AG04449 (cell line): ENCODE data around the gene DDR2.

ENCODE experiments used
- CTCF ChIA-PET: fragments of 350-600 bp; formaldehyde crosslinking; extraction: SDS; loops from one replicate; lab custom pipeline; 2021; ENCODE audit warnings: antibody characterized with exemption; lab: Yijun Ruan, JAX
- POLR2A ChIA-PET: fragments of 400-600, 350-600 bp; formaldehyde crosslinking; extraction: SDS; loops from one replicate; lab custom pipeline; 2020; ENCODE audit warnings: antibody characterized with exemption, inconsistent platforms; lab: Yijun Ruan, JAX
- DNase-seq: peaks from one replicate; pipeline ENCODE4 v3.0.0-alpha.2; 2010; ENCODE audit warnings: low read depth, low spot score
- H3K4me3 ChIP-seq: 2 replicates; pipeline ENCODE4 v1.5.1; 2011; ENCODE audit warnings: low read depth, mild to moderate bottlenecking, control low read depth, low read length
- TF ChIP-seq, protein P1 (sequence below): IDR thresholded peaks from one replicate; pipeline ENCODE4 v1.5.1; 2011; ENCODE audit warnings: mild to moderate bottlenecking, moderate library complexity, low read length, control low read depth, inconsistent platforms; ENCODE audit not compliant: insufficient read depth; ENCODE audit errors: missing control alignments

Gene DDR2

DNA sequence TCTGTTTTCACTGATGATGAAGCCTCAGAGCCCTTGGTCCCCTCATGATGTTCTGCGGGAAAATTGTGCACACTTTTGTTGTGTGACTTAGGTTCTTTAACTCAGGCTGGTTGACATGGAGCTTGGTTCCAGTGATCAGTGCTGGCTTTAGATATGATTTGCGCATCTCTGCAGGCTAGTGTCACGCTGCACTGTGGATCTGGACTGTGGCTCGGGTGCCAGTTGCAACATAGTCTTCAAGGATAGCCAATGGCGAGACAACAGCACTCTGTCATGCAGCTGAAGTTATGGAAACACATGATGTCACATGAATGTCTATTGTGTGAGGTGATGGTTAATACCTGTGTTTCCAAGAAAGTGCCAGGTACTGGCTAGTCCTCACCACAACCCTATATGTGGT, 56.7 kb downstream of the DDR2 start:
- ChIA-PET POLR2A (interaction anchor here (1.7 kb wide), 1 partner anchor 26 kb away, joined by 4 read pairs; no protein-coding TSS in a partner anchor), CTCF (interaction anchor here (1.1 to 2.5 kb wide), 3 partner anchors 12 to 75 kb away, joined by 5 to 12 read pairs (median 9); no protein-coding TSS in a partner anchor)
- no peak overlapping the region for H3K4me3 ChIP-seq
- no peak for DNase-seq
- TF ChIP-seq, protein P1, sequence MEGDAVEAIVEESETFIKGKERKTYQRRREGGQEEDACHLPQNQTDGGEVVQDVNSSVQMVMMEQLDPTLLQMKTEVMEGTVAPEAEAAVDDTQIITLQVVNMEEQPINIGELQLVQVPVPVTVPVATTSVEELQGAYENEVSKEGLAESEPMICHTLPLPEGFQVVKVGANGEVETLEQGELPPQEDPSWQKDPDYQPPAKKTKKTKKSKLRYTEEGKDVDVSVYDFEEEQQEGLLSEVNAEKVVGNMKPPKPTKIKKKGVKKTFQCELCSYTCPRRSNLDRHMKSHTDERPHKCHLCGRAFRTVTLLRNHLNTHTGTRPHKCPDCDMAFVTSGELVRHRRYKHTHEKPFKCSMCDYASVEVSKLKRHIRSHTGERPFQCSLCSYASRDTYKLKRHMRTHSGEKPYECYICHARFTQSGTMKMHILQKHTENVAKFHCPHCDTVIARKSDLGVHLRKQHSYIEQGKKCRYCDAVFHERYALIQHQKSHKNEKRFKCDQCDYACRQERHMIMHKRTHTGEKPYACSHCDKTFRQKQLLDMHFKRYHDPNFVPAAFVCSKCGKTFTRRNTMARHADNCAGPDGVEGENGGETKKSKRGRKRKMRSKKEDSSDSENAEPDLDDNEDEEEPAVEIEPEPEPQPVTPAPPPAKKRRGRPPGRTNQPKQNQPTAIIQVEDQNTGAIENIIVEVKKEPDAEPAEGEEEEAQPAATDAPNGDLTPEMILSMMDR, result no peak

- no peak for DNase-seq
- peak overlapping the region; percentile 19 for H3K4me3 ChIP-seq
- POLR2A ChIA-PET, result interaction anchor here (0.9 to 1.7 kb wide), 7 partner anchors 11 to 86 kb away, joined by 3 to 5 read pairs (median 3); partner anchors contain the start of gene DDR2
- CTCF ChIA-PET, result interaction anchor here (1.0 kb wide), 1 partner anchor 17 kb away, joined by 3 read pairs; no protein-coding TSS in a partner anchor
- TF ChIP-seq, protein P1, result no peak
Measured at GRCh38 chr1:162689745-162690671, 57.7 kb downstream of the DDR2 start.

DNA sequence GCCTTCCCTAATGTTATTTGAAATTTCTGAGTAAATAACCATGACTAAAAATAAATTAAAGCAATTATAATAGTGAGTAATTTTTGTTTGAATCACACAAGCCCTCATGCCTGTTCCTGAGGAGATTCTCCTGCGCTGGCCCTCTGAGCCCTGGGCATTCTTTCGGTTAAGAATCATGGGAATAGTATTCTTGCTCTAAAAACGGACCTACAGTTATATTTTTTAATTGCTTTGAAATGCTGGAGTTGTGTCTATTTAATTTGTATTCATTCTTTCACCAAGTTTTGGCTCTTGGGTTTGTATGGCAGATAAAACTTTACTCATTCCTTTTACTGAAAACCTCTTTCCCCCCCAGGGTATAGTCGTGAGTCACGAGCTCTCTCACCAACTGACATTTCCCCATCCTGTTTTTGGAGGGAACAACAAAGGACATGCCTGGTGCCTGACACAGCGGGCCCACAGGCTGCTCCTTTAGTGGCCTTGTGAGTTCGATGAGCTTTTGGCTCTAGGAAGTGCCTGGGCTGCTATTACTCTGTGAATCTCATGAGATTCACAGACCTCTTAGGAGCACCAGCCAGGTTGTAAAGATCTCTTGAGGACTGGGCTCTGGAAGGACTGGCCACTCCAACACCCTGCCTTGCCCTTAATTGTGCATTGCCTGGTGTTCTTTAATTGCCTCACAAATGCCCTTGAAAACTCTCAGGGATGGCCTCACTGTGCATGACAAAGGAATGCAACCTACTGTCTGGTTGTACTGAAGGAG, 58.6 kb downstream of the DDR2 start:
- H3K4me3 ChIP-seq, result no peak overlapping the region
- POLR2A ChIA-PET, result interaction anchor here (0.7 to 1.6 kb wide), 6 partner anchors 10 to 87 kb away, joined by 3 to 5 read pairs (median 4); partner anchors contain the start of gene DDR2
- DNase-seq, result peak; percentile 79
- TF ChIP-seq, protein P1, result no peak
- CTCF ChIA-PET, result interaction anchor here (1.0 kb wide), 1 partner anchor 18 kb away, joined by 3 read pairs; no protein-coding TSS in a partner anchor

DNA sequence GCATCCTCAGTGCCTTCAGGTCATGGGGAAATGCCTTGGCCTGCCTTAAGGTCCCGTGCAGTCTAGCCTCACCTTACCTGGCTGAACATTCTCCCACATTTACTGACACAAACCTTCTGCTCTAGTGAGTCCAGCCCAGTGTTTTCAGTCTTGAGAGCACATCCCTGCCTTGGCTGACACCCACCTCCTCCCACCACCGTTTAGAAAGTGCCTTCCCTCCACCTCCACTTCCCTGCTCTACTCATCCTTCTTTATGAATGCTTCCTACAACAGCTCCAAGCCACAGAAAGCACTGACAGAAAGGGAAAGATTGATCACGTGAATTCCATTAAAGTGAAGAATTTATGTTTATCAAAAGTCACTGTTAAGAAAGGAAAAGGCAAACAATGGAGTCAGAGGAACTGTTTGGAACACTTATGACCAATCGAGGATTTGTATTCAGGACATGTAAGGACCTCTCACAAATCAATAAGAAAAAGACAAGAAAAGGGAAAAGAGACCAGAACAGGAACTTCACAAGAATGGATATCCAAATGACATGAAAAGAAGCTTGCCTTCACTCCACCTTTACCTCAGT, 59.8 kb downstream of the DDR2 start:
- no peak for DNase-seq
- TF ChIP-seq, protein P1, result no peak
- no peak overlapping the region for H3K4me3 ChIP-seq
- CTCF ChIA-PET, result interaction anchor here (1.6 kb wide), 1 partner anchor 10 kb away, joined by 4 read pairs; no protein-coding TSS in a partner anchor
- POLR2A ChIA-PET, result no interaction called here

DNA sequence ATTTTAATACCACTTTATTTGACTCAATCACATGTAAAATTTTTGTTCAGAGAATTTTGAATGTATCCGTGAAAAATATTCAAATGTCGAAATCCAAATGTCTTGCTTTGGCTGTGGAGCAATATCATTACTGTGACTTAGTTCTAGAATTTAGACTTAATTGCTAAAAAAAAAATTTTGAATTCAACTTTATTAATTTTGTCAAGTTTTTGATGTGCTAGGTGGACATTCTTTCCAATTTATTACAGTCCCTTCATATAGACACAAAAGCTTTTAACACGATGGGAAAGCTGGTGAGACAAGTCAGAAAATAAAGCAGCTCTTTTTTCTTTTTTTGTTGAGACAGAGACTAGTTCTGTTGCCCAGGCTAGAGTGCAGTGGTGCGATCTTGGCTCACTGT, 62.6 kb downstream of the DDR2 start:
- CTCF ChIA-PET, result interaction anchor here (1.1 to 4.8 kb wide), 6 partner anchors 9 to 105 kb away, joined by 3 to 20 read pairs (median 4); no protein-coding TSS in a partner anchor
- TF ChIP-seq, protein P1, result no peak
- POLR2A ChIA-PET, result interaction anchor here (0.7 kb wide), 1 partner anchor 17 kb away, joined by 3 read pairs; no protein-coding TSS in a partner anchor
- H3K4me3 ChIP-seq, result no peak overlapping the region
- no peak for DNase-seq
